ENCODE measurements around the gene MORF4L1. TPM values are rescaled to one million over a fixed set of nuclear protein-coding genes. Genes with fewer than 3 reads are reported as not detected.
"Not testable (repeated sequence)": the region's sequence is repeated elsewhere in the genome, so short reads cannot be mapped to it uniquely, and the experiment has no call there.

MORF4L1 gene
- total RNA-seq, 4 donors from 2014 or later = 302 to 390 (median 316) TPM

GRCh38 chr15:78895471-78895870 lies 22.8 kb downstream of the MORF4L1 start:
- no peak for TF ChIP-seq CTCF (IDR thresholded peaks at IDR 0.05)
- no peak for DNase-seq (ENCODE audit: low spot score)
- ATAC-seq (ENCODE audit: low FRiP score) = no peak

GRCh38 chr15:78898540-78898939 lies 25.9 kb downstream of the MORF4L1 start:
- no peak for TF ChIP-seq CTCF (IDR thresholded peaks at IDR 0.05)
- ATAC-seq (ENCODE audit: low FRiP score) = no peak

GRCh38 chr15:78900819-78901533 lies 28.3 kb downstream of the MORF4L1 start:
- DNase-seq (ENCODE audit: low spot score); ATAC-seq (ENCODE audit: low FRiP score): not testable (repeated sequence)

More at GRCh38 chr15:78898540-78898939, 25.9 kb downstream of the MORF4L1 start:
- DNase-seq (ENCODE audit: low spot score) = no peak

GRCh38 chr15:78902281-78903032 lies 29.8 kb downstream of the MORF4L1 start:
- DNase-seq (ENCODE audit: low spot score); ATAC-seq (ENCODE audit: low FRiP score): not testable (repeated sequence)

- DNase-seq (ENCODE audit: low spot score) (no peak), ATAC-seq (ENCODE audit: low FRiP score) (no peak)
- TF ChIP-seq CTCF (IDR thresholded peaks at IDR 0.05) = no peak
Measured at GRCh38 chr15:78904599-78905358, 32.1 kb downstream of the MORF4L1 start.

- ATAC-seq (ENCODE audit: low FRiP score) (peak; percentile 46), DNase-seq (ENCODE audit: low spot score) (peak; percentile 48)
- no peak for TF ChIP-seq CTCF (IDR thresholded peaks at IDR 0.05)
Measured at GRCh38 chr15:78906316-78906620, 33.6 kb downstream of the MORF4L1 start.

GRCh38 chr15:78907577-78907976 lies 34.9 kb downstream of the MORF4L1 start:
- DNase-seq (ENCODE audit: low spot score) = no peak
- TF ChIP-seq CTCF (IDR thresholded peaks at IDR 0.05) = no peak
- no peak for ATAC-seq (ENCODE audit: low FRiP score)

All from omental fat pad (tissue), 4 donors.